Astrocyte (in vitro differentiated cells and primary cell): Measurements from ENCODE around the gene CELF1.

Experiments
- EZH2 ChIP-seq: IDR thresholded peaks from 2 replicates; pipeline ENCODE4 v1.6.1; 2012; ENCODE audit warnings: mild to moderate bottlenecking, low read length, inconsistent platforms; ENCODE audit not compliant: insufficient read depth
- TF ChIP-seq, protein P1 (sequence below): IDR thresholded peaks from 2 replicates; pipeline ENCODE4 v1.5.1; 2011; ENCODE audit warnings: low read depth, mild to moderate bottlenecking, inconsistent platforms, low read length, moderate library complexity; ENCODE audit not compliant: insufficient read depth

GRCh38 chr11:47477753-47478152, 75.2 kb downstream of the CELF1 start:
- no peak for TF ChIP-seq EZH2
- TF ChIP-seq, protein P1, sequence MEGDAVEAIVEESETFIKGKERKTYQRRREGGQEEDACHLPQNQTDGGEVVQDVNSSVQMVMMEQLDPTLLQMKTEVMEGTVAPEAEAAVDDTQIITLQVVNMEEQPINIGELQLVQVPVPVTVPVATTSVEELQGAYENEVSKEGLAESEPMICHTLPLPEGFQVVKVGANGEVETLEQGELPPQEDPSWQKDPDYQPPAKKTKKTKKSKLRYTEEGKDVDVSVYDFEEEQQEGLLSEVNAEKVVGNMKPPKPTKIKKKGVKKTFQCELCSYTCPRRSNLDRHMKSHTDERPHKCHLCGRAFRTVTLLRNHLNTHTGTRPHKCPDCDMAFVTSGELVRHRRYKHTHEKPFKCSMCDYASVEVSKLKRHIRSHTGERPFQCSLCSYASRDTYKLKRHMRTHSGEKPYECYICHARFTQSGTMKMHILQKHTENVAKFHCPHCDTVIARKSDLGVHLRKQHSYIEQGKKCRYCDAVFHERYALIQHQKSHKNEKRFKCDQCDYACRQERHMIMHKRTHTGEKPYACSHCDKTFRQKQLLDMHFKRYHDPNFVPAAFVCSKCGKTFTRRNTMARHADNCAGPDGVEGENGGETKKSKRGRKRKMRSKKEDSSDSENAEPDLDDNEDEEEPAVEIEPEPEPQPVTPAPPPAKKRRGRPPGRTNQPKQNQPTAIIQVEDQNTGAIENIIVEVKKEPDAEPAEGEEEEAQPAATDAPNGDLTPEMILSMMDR, result no peak
